SK-N-MC (cell line): ENCODE results near the gene KRT86.

Experiments
- EZH2 ChIP-seq: fragments of 200-600 bp; sonication (generic); IDR thresholded peaks from one replicate; pipeline ENCODE4 v1.6.1; 2017; ENCODE audit warnings: antibody characterized with exemption
- POLR2AphosphoS5 ChIP-seq: IDR thresholded peaks from 2 replicates; pipeline ENCODE4 v1.6.1; 2012; ENCODE audit warnings: mild to moderate bottlenecking, low read depth, low read length, borderline replicate concordance

- TF ChIP-seq EZH2: no peak
- TF ChIP-seq POLR2AphosphoS5: no peak
Measured at GRCh38 chr12:52285851-52286530, 11.5 kb downstream of the KRT86 start.
